ENCODE results near the gene DISC1. TPM values are rescaled to one million over a fixed set of nuclear protein-coding genes. Genes with fewer than 3 reads are reported as not detected.
A peak's percentile ranks its signal among the peaks of the same experiment; 100 is the strongest.

The DISC1 gene
- polyA plus RNA-seq, 3 donors: 5.5 to 14.7 (median 5.8) TPM

GRCh38 chr1:231776010-231776756 is 149.6 kb downstream of the DISC1 start:
- Histone ChIP-seq H3K9me3 (replicated peaks in 1 of 2; ENCODE audit: control insufficient read depth in 1 of 2, insufficient read depth in 1 of 2, low read length in 2 of 2) (no peaks in the 10 kb centered on the region), H3K4me1 (ENCODE audit: control insufficient read depth in 1 of 2, insufficient read depth in 2 of 2, low read length in 2 of 2) (peaks cover 70 to 79% of the 10 kb centered on the region in 2 donors), H3K9ac (ENCODE audit: insufficient read depth, low read length, poor library complexity, severe bottlenecking) (no peak overlapping the region), H3K4me3 (replicated peaks in 1 of 3; ENCODE audit: low read depth in 2 of 3, low read length in 3 of 3) (peak overlapping the region in 1 of 3 experiments; percentile 22), H3K4me2 (replicated peaks; ENCODE audit: extremely low read depth, low read length, poor library complexity, severe bottlenecking) (no peak overlapping the region), H4K20me1 (ENCODE audit: insufficient read depth, low read length) (peaks cover 14% of the 10 kb centered on the region), H2AFZ (ENCODE audit: insufficient read depth, low read depth, low read length, poor library complexity, severe bottlenecking) (no peak overlapping the region), H3K79me2 (ENCODE audit: insufficient read depth, low read length) (peaks cover 43% of the 10 kb centered on the region), H3K36me3 (replicated peaks in 1 of 2; ENCODE audit: control insufficient read depth in 1 of 2, insufficient read depth in 2 of 2, low read length in 2 of 2) (peaks cover 16 to 18% of the 10 kb centered on the region in 2 donors), H3K27me3 (ENCODE audit: control insufficient read depth in 2 of 2, insufficient read depth in 2 of 2, low read length in 2 of 2) (no peaks in the 10 kb centered on the region), H3K27ac (ENCODE audit: low read depth in 1 of 2, low read length in 2 of 2) (peak overlapping the region; percentile 46 to 85)
- peak in 1 of 3 donors; percentile 19 for DNase-seq
- Mint-ChIP-seq H3K27me3 (ENCODE audit: low read depth in 3 of 3) (no peaks in the 10 kb centered on the region), H3K4me3 (no peak overlapping the region), H3K4me1 (peaks cover 77% of the 10 kb centered on the region), H3K27ac (peak overlapping the region; percentile 74 to 96 (median 93)), H3K36me3 (peaks cover 25 to 40% of the 10 kb centered on the region in 2 donors), H3K9me3 (peaks cover 0 to 2% (median 0%) of the 10 kb centered on the region in 7 donors)
- no peak for TF ChIP-seq CTCF (IDR thresholded peaks at IDR 0.05)
- intact Hi-C loops (cut with micrococcal nuclease): no loop called here
- WGBS (ENCODE audit: insufficient coverage): 92% methylated on average over 2 of the region's 10 CpGs

- H2AFZ ChIP-seq (ENCODE audit: insufficient read depth, low read depth, low read length, poor library complexity, severe bottlenecking): no peak overlapping the region
- Mint-ChIP-seq H3K4me3 (no peak overlapping the region), H3K36me3 (peaks cover 22 to 35% of the 10 kb centered on the region in 2 donors), H3K27me3 (ENCODE audit: low read depth in 3 of 3) (no peaks in the 10 kb centered on the region), H3K27ac (peak overlapping the region; percentile 74 to 93 (median 89)), H3K4me1 (peaks cover 83% of the 10 kb centered on the region), H3K9me3 (peaks cover 0 to 2% (median 0%) of the 10 kb centered on the region in 7 donors)
- no peak overlapping the region for H3K4me2 ChIP-seq (replicated peaks; ENCODE audit: extremely low read depth, low read length, poor library complexity, severe bottlenecking)
- no peaks in the 10 kb centered on the region for H3K9me3 ChIP-seq (replicated peaks in 1 of 2; ENCODE audit: control insufficient read depth in 1 of 2, insufficient read depth in 1 of 2, low read length in 2 of 2)
- H3K9ac ChIP-seq (ENCODE audit: insufficient read depth, low read length, poor library complexity, severe bottlenecking): no peak overlapping the region
- no peaks in the 10 kb centered on the region for H3K27me3 ChIP-seq (ENCODE audit: control insufficient read depth in 2 of 2, insufficient read depth in 2 of 2, low read length in 2 of 2)
- H3K27ac ChIP-seq (ENCODE audit: low read depth in 1 of 2, low read length in 2 of 2): peak overlapping the region; percentile 46 to 85
- H3K4me3 ChIP-seq (replicated peaks in 1 of 3; ENCODE audit: low read depth in 2 of 3, low read length in 3 of 3): peak overlapping the region in 1 of 3 experiments; percentile 22
- intact Hi-C loops (cut with micrococcal nuclease): no loop called here
- no peak for DNase-seq
- peaks cover 11 to 12% of the 10 kb centered on the region in 2 donors for H3K36me3 ChIP-seq (replicated peaks in 1 of 2; ENCODE audit: control insufficient read depth in 1 of 2, insufficient read depth in 2 of 2, low read length in 2 of 2)
- TF ChIP-seq CTCF (IDR thresholded peaks at IDR 0.05): no peak
- WGBS (ENCODE audit: insufficient coverage): 52% methylated on average over 5 of the region's 5 CpGs
- H3K79me2 ChIP-seq (ENCODE audit: insufficient read depth, low read length): peaks cover 43% of the 10 kb centered on the region
- H4K20me1 ChIP-seq (ENCODE audit: insufficient read depth, low read length): peaks cover 14% of the 10 kb centered on the region
- H3K4me1 ChIP-seq (ENCODE audit: control insufficient read depth in 1 of 2, insufficient read depth in 2 of 2, low read length in 2 of 2): peaks cover 76 to 84% of the 10 kb centered on the region in 2 donors
Measured at GRCh38 chr1:231776757-231777062, 150.1 kb downstream of the DISC1 start.

Data from CD14-positive monocyte (primary cell).